Activated CD8-positive, alpha-beta T cell treated with anti-CD3 and anti-CD28 coated beads for 36 hours (primary cell): ENCODE results near the gene SERPINB1. TPM values are rescaled to one million over a fixed set of nuclear protein-coding genes. Genes with fewer than 3 reads are reported as not detected.

Experiments used
- ATAC-seq: fragments of 200-7000 bp; cut with Tn5 transposase; one replicate; pipeline ENCODE4 v1.10.0; 2021; ENCODE audit warnings: mild to moderate bottlenecking, moderate library complexity
- CTCF ChIA-PET: fragments of 350-600 bp; sonication (Branson Sonifier 250); formaldehyde crosslinking; loops from one replicate; lab custom pipeline; 2021; ENCODE audit warnings: antibody characterized with exemption; lab: Charles Lee
- POLR2A ChIA-PET: fragments of 350-600 bp; sonication (Branson Sonifier 250); formaldehyde crosslinking; loops from one replicate; lab custom pipeline; 2021; ENCODE audit warnings: antibody characterized with exemption; lab: Charles Lee
- DNase-seq: peaks from one replicate; pipeline ENCODE4 v3.0.0-alpha.2; 2020
- H3K27ac Mint-ChIP-seq: one replicate; pipeline ENCODE4 v1.8.0; 2021; ENCODE audit warnings: mild to moderate bottlenecking, mixed read lengths
- H3K27me3 Mint-ChIP-seq: one replicate; pipeline ENCODE4 v1.8.0; 2021; ENCODE audit warnings: mixed read lengths
- H3K36me3 Mint-ChIP-seq: one replicate; pipeline ENCODE4 v1.8.0; 2021; ENCODE audit warnings: low read depth, mixed read lengths
- H3K4me1 Mint-ChIP-seq: one replicate; pipeline ENCODE4 v1.8.0; 2021; ENCODE audit warnings: low read depth, mixed read lengths
- H3K4me3 Mint-ChIP-seq: one replicate; pipeline ENCODE4 v1.8.0; 2021; ENCODE audit warnings: mild to moderate bottlenecking, moderate library complexity, mixed read lengths
- H3K9me3 Mint-ChIP-seq: one replicate; pipeline ENCODE4 v1.8.0; 2021; ENCODE audit warnings: mixed read lengths
- CTCF ChIP-seq: fragments of 200-600 bp; IDR thresholded peaks from one replicate; pipeline ENCODE4 v1.8.0; 2022; ENCODE audit warnings: antibody characterized with exemption, mild to moderate bottlenecking
- intact Hi-C: fragments of 100-400 bp; cut with micrococcal nuclease; formaldehyde crosslinking; loops from one replicate; pipeline ENCODE4 v1.10.0; 2022
- microRNA-seq: library from miRNA; unstranded; fragments of <30 nt; microRNA quantifications from one replicate; pipeline ENCODE4 v1.2.0, GENCODE V29; 2022; ENCODE audit warnings: borderline microRNAs expressed, borderline replicate concordance
- total RNA-seq, 2 experiments: library from RNA; stranded (reverse); gene quantifications; one replicate each; pipeline ENCODE4 v1.2.3, GENCODE V29; 2021

Gene SERPINB1
- total RNA-seq, 2 experiments from 2014 or later = 55.8 to 60.0 TPM

- H3K4me1 Mint-ChIP-seq = peaks cover 17% of the 10 kb centered on the region
- intact Hi-C loops = no loop called here
- DNase-seq = no peak
- POLR2A ChIA-PET = interaction anchor here (1.4 to 2.0 kb wide), 3 partner anchors 9 to 16 kb away, joined by 8 to 9 read pairs (median 8); partner anchors contain the start of gene WRNIP1
- no peaks in the 10 kb centered on the region for H3K9me3 Mint-ChIP-seq
- no peaks in the 10 kb centered on the region for H3K27me3 Mint-ChIP-seq
- TF ChIP-seq CTCF = no peak
- H3K27ac Mint-ChIP-seq = no peak overlapping the region
- ATAC-seq = no peak
- H3K36me3 Mint-ChIP-seq = peaks cover 39% of the 10 kb centered on the region
- H3K4me3 Mint-ChIP-seq = no peak overlapping the region
- CTCF ChIA-PET = interaction anchor here (0.8 to 2.0 kb wide), 6 partner anchors 9 to 149 kb away, joined by 3 to 8 read pairs (median 6); partner anchors contain the start of gene MYLK4
Measured at GRCh38 chr6:2782356-2782708, 59.3 kb downstream of the SERPINB1 start.

Small RNA genes lying within 50 kb of the gene (microRNA-seq; reads per million reads assigned to microRNA genes)
- not detected for gene MIR4645

Other genes starting within 250 kb of the SERPINB1 start
- under 1 TPM; 0.09 to 0.11 TPM for gene MYLK4, start 90.9 kb downstream of the SERPINB1 start, total RNA-seq
- gene WRNIP1, start 76.5 kb downstream of the SERPINB1 start, total RNA-seq = 10 to 100 TPM; 36.1 to 36.6 TPM
- 10 to 100 TPM; 65.7 to 70.3 TPM for gene SERPINB9, start 61.4 kb upstream of the SERPINB1 start, total RNA-seq
- 10 to 100 TPM; 52.2 to 53.8 TPM for gene SERPINB6, start 129.7 kb upstream of the SERPINB1 start, total RNA-seq
- gene NQO2, start 158.0 kb upstream of the SERPINB1 start, total RNA-seq = 10 to 100 TPM; 23.8 to 24.7 TPM
- gene RIPK1, start 226.6 kb upstream of the SERPINB1 start, total RNA-seq = 1 to 10 TPM; 8.8 to 9.0 TPM